ENCODE measurements around the gene GAK. TPM values are rescaled to one million over a fixed set of nuclear protein-coding genes. Genes with fewer than 3 reads are reported as not detected.

The GAK gene
- total RNA-seq, 1 experiment from 2014 or later, result 117 TPM

DNA sequence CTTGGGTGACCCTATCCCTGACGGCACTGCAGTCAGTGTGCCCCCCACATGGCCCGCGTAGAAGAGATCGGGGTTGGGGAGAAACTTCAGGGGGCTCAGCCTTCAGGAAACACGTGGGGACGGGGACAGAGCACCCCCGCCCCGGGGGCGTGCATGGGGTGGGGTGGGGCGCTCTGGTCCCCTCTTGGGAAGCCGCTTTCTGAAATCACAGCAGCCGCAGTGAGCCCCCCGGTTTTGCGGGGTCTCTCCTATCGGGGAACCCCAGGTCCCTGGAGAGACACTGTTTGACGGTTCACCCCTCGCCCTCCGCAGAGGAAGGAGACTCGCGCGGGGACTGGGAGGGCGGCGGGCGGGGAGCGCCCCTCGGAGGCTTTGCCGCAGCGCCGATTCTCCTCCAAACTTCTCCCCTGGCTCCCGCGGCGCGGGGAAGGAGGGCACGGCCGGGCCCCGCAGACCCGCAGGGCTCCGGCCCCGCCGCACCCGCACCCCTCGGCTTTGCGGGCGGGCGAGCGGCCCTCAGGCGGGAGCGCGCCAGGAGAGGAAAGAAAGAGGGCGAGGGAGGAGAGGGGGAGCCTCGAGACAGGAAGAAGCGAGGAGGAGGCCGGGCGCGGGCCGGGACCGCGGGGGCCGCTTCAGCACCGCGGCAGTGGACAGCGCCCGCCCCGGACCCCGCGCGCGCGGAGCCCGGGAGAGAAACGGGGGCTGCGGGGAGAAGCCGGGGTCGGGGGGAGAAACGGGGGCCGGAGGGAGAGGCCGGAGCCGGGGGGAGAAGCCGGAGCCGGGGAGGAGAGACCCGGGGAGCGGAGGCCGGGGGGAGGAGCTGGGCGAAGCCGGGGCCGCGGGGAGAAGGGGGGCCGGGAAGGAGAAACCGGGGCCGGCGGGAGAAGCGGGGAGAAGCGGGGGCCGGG is 106.8 kb downstream of the GAK start:
- Histone ChIP-seq H3K9me3 (ENCODE audit: low read length) (no peaks in the 10 kb centered on the region), H3K9ac (ENCODE audit: low read length) (no peak overlapping the region), H3F3A (ENCODE audit: low read length, unreplicated experiment) (no peaks in the 10 kb centered on the region), H3K9me2 (replicated peaks; ENCODE audit: low read length) (no peaks in the 10 kb centered on the region), H3K4me1 (ENCODE audit: insufficient read depth, low read length) (no peaks in the 10 kb centered on the region), H3K4me2 (ENCODE audit: low read length) (no peak overlapping the region), H4K20me1 (ENCODE audit: low read length) (no peaks in the 10 kb centered on the region), H3K79me2 (ENCODE audit: low read length) (no peaks in the 10 kb centered on the region), H2AFZ (ENCODE audit: low read length) (no peak overlapping the region), H3K4me3 (ENCODE audit: low read length) (no peak overlapping the region), H3K27ac (ENCODE audit: low read length) (no peak overlapping the region), H3K36me3 (ENCODE audit: low read depth, low read length) (no peaks in the 10 kb centered on the region), H3K27me3 (ENCODE audit: low read length) (peaks cover 10% of the 10 kb centered on the region; the same call in 1 of the 2 replicates)
- intact Hi-C loops (cut with micrococcal nuclease), result no loop called here
- BruUV-seq (replicated peaks), result no TSS peak
- no peak for ATAC-seq
- TF ChIP-seq CTCF (conservative IDR thresholded peaks at IDR 0.05; ENCODE audit: low read depth, low read length), result no peak
- no peak; the same call in 1 of the 2 replicates for TF ChIP-seq EZH2phosphoT487 (IDR thresholded peaks at IDR 0.05; ENCODE audit: borderline replicate concordance, low read length)
- no peak for TF ChIP-seq EZH2 (IDR thresholded peaks at IDR 0.05; ENCODE audit: low read length, unreplicated experiment)
- DNase-seq, result no peak
- CTCF ChIA-PET, result no interaction called here
- POLR2A ChIA-PET (ENCODE audit: unreplicated experiment), result no interaction called here

DNA sequence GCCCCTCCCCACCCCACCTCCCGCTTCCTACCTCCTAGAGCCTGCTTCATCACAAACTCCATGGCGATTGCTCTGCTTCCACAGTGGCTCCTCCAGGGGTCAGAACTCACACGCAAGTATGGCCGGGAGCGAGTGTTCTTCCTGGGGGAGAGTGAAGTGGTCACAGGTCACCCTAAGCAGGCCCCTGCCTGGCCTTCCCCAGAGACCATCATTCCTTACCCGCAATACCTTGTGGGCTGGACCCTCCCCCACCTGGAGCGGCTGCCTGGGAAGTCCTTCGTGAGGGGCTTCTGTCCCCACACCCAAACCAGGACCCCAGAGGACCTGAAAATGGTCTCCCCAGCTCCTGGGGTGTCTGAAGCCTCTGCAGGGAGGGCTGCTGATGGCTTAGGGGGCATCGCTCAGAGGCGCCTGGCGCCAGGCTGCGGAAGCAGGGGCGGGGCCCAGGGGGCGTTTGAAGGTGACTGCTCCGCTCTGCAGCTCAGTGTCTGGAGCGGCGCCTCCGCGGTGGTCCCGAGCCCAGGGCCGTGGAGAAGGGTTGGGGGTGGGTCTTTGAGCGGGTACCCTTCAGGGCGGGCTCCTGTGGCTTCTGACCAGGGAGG is 107.6 kb downstream of the GAK start:
- H3K36me3 ChIP-seq (ENCODE audit: low read depth, low read length), result no peaks in the 10 kb centered on the region
- POLR2A ChIA-PET (ENCODE audit: unreplicated experiment), result no interaction called here
- CTCF ChIA-PET, result no interaction called here
- H3K9me3 ChIP-seq (ENCODE audit: low read length), result no peaks in the 10 kb centered on the region
- H3K79me2 ChIP-seq (ENCODE audit: low read length), result no peaks in the 10 kb centered on the region
- H3K27ac ChIP-seq (ENCODE audit: low read length), result no peak overlapping the region
- H3K4me2 ChIP-seq (ENCODE audit: low read length), result no peak overlapping the region
- TF ChIP-seq EZH2phosphoT487 (IDR thresholded peaks at IDR 0.05; ENCODE audit: borderline replicate concordance, low read length), result no peak
- no peak for TF ChIP-seq EZH2 (IDR thresholded peaks at IDR 0.05; ENCODE audit: low read length, unreplicated experiment)
- no peak for ATAC-seq
- H3F3A ChIP-seq (ENCODE audit: low read length, unreplicated experiment), result no peaks in the 10 kb centered on the region
- DNase-seq, result no peak
- intact Hi-C loops (cut with micrococcal nuclease), result no loop called here
- BruUV-seq (replicated peaks), result no TSS peak
- H3K4me1 ChIP-seq (ENCODE audit: insufficient read depth, low read length), result no peaks in the 10 kb centered on the region
- no peaks in the 10 kb centered on the region for H4K20me1 ChIP-seq (ENCODE audit: low read length)
- no peaks in the 10 kb centered on the region for H3K9me2 ChIP-seq (replicated peaks; ENCODE audit: low read length)
- no peak overlapping the region for H2AFZ ChIP-seq (ENCODE audit: low read length)
- H3K27me3 ChIP-seq (ENCODE audit: low read length), result peaks cover 10% of the 10 kb centered on the region; the same call in 1 of the 2 replicates
- H3K4me3 ChIP-seq (ENCODE audit: low read length), result no peak overlapping the region
- H3K9ac ChIP-seq (ENCODE audit: low read length), result no peak overlapping the region

GRCh38 chr4:823761-824460 is 108.2 kb downstream of the GAK start:
- ATAC-seq (no peak), DNase-seq (no peak)
- no peaks in the 10 kb centered on the region for H3K9me2 ChIP-seq (replicated peaks; ENCODE audit: low read length)
- H3K9me3 ChIP-seq (ENCODE audit: low read length), result no peaks in the 10 kb centered on the region
- H3K27ac ChIP-seq (ENCODE audit: low read length), result no peak overlapping the region
- TF ChIP-seq EZH2 (IDR thresholded peaks at IDR 0.05; ENCODE audit: low read length, unreplicated experiment), result no peak
- no peak for TF ChIP-seq CTCF (conservative IDR thresholded peaks at IDR 0.05; ENCODE audit: low read depth, low read length)
- no peak for TF ChIP-seq EZH2phosphoT487 (IDR thresholded peaks at IDR 0.05; ENCODE audit: borderline replicate concordance, low read length)
- H3K79me2 ChIP-seq (ENCODE audit: low read length), result no peaks in the 10 kb centered on the region
- no peaks in the 10 kb centered on the region for H4K20me1 ChIP-seq (ENCODE audit: low read length)
- H2AFZ ChIP-seq (ENCODE audit: low read length), result no peak overlapping the region
- no peaks in the 10 kb centered on the region for H3K4me1 ChIP-seq (ENCODE audit: insufficient read depth, low read length)
- no TSS peak for BruUV-seq (replicated peaks)
- intact Hi-C loops (cut with micrococcal nuclease), result no loop called here
- no peak overlapping the region for H3K4me2 ChIP-seq (ENCODE audit: low read length)
- peaks cover 10% of the 10 kb centered on the region; the same call in 1 of the 2 replicates for H3K27me3 ChIP-seq (ENCODE audit: low read length)
- no peak overlapping the region for H3K9ac ChIP-seq (ENCODE audit: low read length)
- no peaks in the 10 kb centered on the region for H3K36me3 ChIP-seq (ENCODE audit: low read depth, low read length)
- no peak overlapping the region for H3K4me3 ChIP-seq (ENCODE audit: low read length)
- CTCF ChIA-PET, result no interaction called here
- POLR2A ChIA-PET (ENCODE audit: unreplicated experiment), result no interaction called here
- H3F3A ChIP-seq (ENCODE audit: low read length, unreplicated experiment), result no peaks in the 10 kb centered on the region
